Measurements from ENCODE around the gene RIPOR3.

RIPOR3 gene

DNA sequence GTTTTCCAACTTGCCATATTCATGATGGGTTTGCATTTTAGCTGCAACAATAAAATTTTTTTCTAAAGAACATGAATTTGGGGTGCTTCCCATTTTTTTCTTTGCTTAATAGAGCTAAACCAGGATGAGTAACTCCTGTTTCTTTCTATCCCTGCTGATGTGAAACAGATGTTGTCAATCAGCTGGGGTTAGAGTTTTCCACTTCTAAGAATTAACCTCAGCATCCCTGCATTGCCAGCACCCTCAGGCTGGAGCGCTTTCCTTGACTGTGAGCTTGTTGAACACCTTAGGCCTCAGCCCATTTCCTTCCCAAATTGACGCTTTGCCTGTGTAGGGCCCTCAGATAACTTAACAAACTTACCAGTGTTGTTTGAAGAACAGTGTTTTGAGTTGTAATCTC is 106.7 kb downstream of the RIPOR3 start:
- no peak for TF ChIP-seq GABPA (IDR thresholded peaks at IDR 0.05; ENCODE audit: low read depth)
- no peak for TF ChIP-seq SPI1 (IDR thresholded peaks at IDR 0.05; ENCODE audit: borderline replicate concordance, low read depth)
- TF ChIP-seq, protein P1, sequence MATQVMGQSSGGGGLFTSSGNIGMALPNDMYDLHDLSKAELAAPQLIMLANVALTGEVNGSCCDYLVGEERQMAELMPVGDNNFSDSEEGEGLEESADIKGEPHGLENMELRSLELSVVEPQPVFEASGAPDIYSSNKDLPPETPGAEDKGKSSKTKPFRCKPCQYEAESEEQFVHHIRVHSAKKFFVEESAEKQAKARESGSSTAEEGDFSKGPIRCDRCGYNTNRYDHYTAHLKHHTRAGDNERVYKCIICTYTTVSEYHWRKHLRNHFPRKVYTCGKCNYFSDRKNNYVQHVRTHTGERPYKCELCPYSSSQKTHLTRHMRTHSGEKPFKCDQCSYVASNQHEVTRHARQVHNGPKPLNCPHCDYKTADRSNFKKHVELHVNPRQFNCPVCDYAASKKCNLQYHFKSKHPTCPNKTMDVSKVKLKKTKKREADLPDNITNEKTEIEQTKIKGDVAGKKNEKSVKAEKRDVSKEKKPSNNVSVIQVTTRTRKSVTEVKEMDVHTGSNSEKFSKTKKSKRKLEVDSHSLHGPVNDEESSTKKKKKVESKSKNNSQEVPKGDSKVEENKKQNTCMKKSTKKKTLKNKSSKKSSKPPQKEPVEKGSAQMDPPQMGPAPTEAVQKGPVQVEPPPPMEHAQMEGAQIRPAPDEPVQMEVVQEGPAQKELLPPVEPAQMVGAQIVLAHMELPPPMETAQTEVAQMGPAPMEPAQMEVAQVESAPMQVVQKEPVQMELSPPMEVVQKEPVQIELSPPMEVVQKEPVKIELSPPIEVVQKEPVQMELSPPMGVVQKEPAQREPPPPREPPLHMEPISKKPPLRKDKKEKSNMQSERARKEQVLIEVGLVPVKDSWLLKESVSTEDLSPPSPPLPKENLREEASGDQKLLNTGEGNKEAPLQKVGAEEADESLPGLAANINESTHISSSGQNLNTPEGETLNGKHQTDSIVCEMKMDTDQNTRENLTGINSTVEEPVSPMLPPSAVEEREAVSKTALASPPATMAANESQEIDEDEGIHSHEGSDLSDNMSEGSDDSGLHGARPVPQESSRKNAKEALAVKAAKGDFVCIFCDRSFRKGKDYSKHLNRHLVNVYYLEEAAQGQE (IDR thresholded peaks at IDR 0.05; ENCODE audit: insufficient replicate concordance, low read depth): no peak
- TF ChIP-seq, protein P2, sequence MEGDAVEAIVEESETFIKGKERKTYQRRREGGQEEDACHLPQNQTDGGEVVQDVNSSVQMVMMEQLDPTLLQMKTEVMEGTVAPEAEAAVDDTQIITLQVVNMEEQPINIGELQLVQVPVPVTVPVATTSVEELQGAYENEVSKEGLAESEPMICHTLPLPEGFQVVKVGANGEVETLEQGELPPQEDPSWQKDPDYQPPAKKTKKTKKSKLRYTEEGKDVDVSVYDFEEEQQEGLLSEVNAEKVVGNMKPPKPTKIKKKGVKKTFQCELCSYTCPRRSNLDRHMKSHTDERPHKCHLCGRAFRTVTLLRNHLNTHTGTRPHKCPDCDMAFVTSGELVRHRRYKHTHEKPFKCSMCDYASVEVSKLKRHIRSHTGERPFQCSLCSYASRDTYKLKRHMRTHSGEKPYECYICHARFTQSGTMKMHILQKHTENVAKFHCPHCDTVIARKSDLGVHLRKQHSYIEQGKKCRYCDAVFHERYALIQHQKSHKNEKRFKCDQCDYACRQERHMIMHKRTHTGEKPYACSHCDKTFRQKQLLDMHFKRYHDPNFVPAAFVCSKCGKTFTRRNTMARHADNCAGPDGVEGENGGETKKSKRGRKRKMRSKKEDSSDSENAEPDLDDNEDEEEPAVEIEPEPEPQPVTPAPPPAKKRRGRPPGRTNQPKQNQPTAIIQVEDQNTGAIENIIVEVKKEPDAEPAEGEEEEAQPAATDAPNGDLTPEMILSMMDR (IDR thresholded peaks at IDR 0.05; ENCODE audit: insufficient read depth, low read length): no peak
- TF ChIP-seq POLR2AphosphoS5 (IDR thresholded peaks at IDR 0.05; ENCODE audit: low read depth): no peak
- no peak for DNase-seq (ENCODE audit: low read depth in 1 of 2, low spot score in 1 of 2)

DNA sequence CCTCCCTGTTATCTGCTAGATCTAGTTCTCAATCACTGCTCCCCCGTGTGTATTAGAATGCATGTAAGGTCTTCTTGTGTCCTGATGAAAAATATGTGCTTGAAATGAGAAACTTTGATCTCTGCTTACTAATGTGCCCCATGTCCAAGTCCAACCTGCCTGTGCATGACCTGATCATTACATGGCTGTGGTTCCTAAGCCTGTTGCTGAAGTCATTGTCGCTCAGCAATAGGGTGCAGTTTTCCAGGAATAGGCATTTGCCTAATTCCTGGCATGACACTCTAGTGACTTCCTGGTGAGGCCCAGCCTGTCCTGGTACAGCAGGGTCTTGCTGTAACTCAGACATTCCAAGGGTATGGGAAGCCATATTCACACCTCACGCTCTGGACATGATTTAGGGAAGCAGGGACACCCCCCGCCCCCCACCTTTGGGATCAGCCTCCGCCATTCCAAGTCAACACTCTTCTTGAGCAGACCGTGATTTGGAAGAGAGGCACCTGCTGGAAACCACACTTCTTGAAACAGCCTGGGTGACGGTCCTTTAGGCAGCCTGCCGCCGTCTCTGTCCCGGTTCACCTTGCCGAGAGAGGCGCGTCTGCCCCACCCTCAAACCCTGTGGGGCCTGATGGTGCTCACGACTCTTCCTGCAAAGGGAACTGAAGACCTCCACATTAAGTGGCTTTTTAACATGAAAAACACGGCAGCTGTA is 107.7 kb downstream of the RIPOR3 start:
- DNase-seq (ENCODE audit: low read depth in 1 of 2, low spot score in 1 of 2): no peak
- Histone ChIP-seq H3K27ac (replicated peaks) (no peak overlapping the region), H3K4me3 (replicated peaks; ENCODE audit: insufficient read depth, low read length) (no peak overlapping the region), H3K27me3 (ENCODE audit: insufficient read depth, poor library complexity, severe bottlenecking) (no peaks in the 10 kb centered on the region)
- TF ChIP-seq, protein P1 (IDR thresholded peaks at IDR 0.05; ENCODE audit: insufficient replicate concordance, low read depth): no peak

More for the DNA sequence above, 106.7 kb downstream of the RIPOR3 start:
- no peak overlapping the region for H3K27ac ChIP-seq (replicated peaks)
- H3K4me3 ChIP-seq (replicated peaks; ENCODE audit: insufficient read depth, low read length): no peak overlapping the region
- H3K27me3 ChIP-seq (ENCODE audit: insufficient read depth, poor library complexity, severe bottlenecking): no peaks in the 10 kb centered on the region

DNA sequence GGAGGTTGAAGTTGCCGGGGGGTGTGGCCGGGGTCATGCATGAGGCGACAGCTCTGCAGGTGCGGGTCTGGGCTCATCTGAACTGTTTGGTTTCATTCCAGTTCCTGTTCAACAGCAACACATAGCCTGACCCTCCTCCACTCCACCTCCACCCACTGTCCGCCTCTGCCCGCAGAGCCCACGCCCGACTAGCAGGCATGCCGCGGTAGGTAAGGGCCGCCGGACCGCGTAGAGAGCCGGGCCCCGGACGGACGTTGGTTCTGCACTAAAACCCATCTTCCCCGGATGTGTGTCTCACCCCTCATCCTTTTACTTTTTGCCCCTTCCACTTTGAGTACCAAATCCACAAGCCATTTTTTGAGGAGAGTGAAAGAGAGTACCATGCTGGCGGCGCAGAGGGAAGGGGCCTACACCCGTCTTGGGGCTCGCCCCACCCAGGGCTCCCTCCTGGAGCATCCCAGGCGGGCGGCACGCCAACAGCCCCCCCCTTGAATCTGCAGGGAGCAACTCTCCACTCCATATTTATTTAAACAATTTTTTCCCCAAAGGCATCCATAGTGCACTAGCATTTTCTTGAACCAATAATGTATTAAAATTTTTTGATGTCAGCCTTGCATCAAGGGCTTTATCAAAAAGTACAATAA is 108.6 kb downstream of the RIPOR3 start:
- no peak for TF ChIP-seq GABPA (IDR thresholded peaks at IDR 0.05; ENCODE audit: low read depth)
- no peak for TF ChIP-seq POLR2AphosphoS5 (IDR thresholded peaks at IDR 0.05; ENCODE audit: low read depth)
- no peak for TF ChIP-seq SPI1 (IDR thresholded peaks at IDR 0.05; ENCODE audit: borderline replicate concordance, low read depth)
- TF ChIP-seq, protein P2 (IDR thresholded peaks at IDR 0.05; ENCODE audit: insufficient read depth, low read length): no peak
- TF ChIP-seq, protein P1 (IDR thresholded peaks at IDR 0.05; ENCODE audit: insufficient replicate concordance, low read depth): no peak
- H3K4me3 ChIP-seq (replicated peaks; ENCODE audit: insufficient read depth, low read length): no peak overlapping the region
- no peak overlapping the region for H3K27ac ChIP-seq (replicated peaks)
- no peak for DNase-seq (ENCODE audit: low read depth in 1 of 2, low spot score in 1 of 2)
- no peaks in the 10 kb centered on the region for H3K27me3 ChIP-seq (ENCODE audit: insufficient read depth, poor library complexity, severe bottlenecking)
